Activated T-cell treated with anti-CD3 and anti-CD28 coated beads, Interleukin-2, amount 50 U/mL, for 24 hours (primary cell): ENCODE measurements around the gene BAG1.

ENCODE experiments used
- DNase-seq: peaks from one replicate; pipeline ENCODE4 v3.0.0-alpha.2; 2020
- H3K27ac Mint-ChIP-seq: 2 replicates; pipeline ENCODE4 v1.8.0; 2020; ENCODE audit warnings: mild to moderate bottlenecking, mixed read lengths
- H3K27me3 Mint-ChIP-seq: 2 replicates; pipeline ENCODE4 v1.8.0; 2020; ENCODE audit warnings: mixed read lengths
- H3K36me3 Mint-ChIP-seq: 2 replicates; pipeline ENCODE4 v1.8.0; 2020; ENCODE audit warnings: low read depth, mixed read lengths
- H3K4me1 Mint-ChIP-seq: 2 replicates; pipeline ENCODE4 v1.8.0; 2020; ENCODE audit warnings: low read depth, mixed read lengths
- H3K4me3 Mint-ChIP-seq: 2 replicates; pipeline ENCODE4 v1.8.0; 2020; ENCODE audit warnings: mild to moderate bottlenecking, moderate library complexity, mixed read lengths
- H3K9me3 Mint-ChIP-seq: 2 replicates; pipeline ENCODE4 v1.8.0; 2020; ENCODE audit warnings: mixed read lengths

The BAG1 gene

DNA sequence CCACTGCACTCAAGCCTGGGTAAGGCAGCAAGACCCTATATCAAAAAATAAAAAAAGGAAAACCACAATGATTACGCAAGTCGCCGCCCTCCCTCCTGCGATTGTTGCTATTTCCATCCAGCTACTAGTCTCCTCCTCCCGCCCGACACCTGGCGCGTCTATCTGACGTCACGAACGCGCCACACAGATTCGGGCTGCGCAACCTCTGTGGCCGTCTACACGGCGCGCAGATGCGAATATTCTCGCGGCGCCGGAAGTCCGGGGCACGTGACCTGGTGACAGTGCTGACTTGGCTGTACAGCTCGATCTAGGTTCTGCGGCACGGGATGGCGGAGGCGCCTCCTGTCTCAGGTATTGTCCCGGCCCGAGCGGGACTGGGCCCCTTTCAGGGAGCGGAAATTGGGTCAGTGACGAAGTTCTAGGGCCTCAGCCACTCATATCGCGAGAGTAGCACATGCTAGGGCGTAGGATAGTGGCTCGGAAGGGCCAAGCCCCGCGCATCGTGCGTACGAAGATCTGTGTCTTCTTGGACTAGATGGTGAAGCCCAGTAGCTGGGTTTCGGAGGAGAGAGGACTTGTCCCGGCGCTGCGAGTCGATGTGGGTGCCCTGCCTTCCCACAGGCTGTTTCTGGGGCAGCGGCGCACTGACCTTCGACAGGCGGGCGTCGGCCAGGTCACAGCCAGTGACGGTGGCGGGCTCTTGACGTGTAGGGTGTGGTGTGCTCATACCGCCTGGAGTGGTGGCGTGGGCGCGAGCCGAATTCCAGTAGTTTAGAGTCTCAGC lies 25.9 kb upstream of the BAG1 start, which contains the start of gene NFX1:
Gene NFX1, plus strand, starts transcription at position 270 of the 784 bp plus-strand sequence. Its CDS starts 57 bp downstream, at position 327.
- peak within 1 kb of the TSS; percentile 92 for H3K4me3 Mint-ChIP-seq
- H3K27ac Mint-ChIP-seq, result peak within 1 kb of the TSS; percentile 100
- peak; percentile 99 for DNase-seq
- peaks cover 56% of the 10 kb centered on the region for H3K36me3 Mint-ChIP-seq
- H3K4me1 Mint-ChIP-seq, result peaks cover 64% of the 10 kb centered on the region
- H3K27me3 Mint-ChIP-seq, result no peaks in the 10 kb centered on the region
- H3K9me3 Mint-ChIP-seq, result no peaks in the 10 kb centered on the region

DNA sequence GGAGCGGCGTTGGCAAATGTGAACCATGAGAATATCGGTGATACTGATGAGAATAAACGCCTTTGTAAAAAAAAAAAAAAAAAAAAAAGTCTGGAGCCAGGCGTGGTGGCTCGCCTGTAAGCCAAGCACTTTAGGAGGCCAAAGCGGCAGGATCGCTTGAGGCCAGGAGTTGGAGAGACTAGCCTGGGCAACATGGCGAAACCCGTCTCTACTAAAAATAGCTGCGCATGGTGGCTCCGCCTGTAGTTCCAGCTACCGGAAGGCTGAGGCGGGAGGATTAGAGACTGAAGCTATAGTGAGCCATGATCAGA lies 25.4 kb upstream of the BAG1 start:
- Mint-ChIP-seq H3K36me3 (peaks cover 54% of the 10 kb centered on the region), H3K4me1 (peaks cover 60% of the 10 kb centered on the region)

GRCh38 chr9:33289496-33289895 lies 25.0 kb upstream of the BAG1 start:
- peak overlapping the region; percentile 92 for H3K4me3 Mint-ChIP-seq
- peak overlapping the region; percentile 100 for H3K27ac Mint-ChIP-seq
- peak; percentile 70 for DNase-seq
- H3K9me3 Mint-ChIP-seq, result no peaks in the 10 kb centered on the region
- peaks cover 54% of the 10 kb centered on the region for H3K36me3 Mint-ChIP-seq
- no peaks in the 10 kb centered on the region for H3K27me3 Mint-ChIP-seq
- peaks cover 56% of the 10 kb centered on the region for H3K4me1 Mint-ChIP-seq

More for the DNA sequence above, 25.4 kb upstream of the BAG1 start:
- Mint-ChIP-seq H3K27ac (peak overlapping the region; percentile 100), H3K9me3 (no peaks in the 10 kb centered on the region), H3K4me3 (peak overlapping the region; percentile 92), H3K27me3 (no peaks in the 10 kb centered on the region)
- DNase-seq, result no peak

DNA sequence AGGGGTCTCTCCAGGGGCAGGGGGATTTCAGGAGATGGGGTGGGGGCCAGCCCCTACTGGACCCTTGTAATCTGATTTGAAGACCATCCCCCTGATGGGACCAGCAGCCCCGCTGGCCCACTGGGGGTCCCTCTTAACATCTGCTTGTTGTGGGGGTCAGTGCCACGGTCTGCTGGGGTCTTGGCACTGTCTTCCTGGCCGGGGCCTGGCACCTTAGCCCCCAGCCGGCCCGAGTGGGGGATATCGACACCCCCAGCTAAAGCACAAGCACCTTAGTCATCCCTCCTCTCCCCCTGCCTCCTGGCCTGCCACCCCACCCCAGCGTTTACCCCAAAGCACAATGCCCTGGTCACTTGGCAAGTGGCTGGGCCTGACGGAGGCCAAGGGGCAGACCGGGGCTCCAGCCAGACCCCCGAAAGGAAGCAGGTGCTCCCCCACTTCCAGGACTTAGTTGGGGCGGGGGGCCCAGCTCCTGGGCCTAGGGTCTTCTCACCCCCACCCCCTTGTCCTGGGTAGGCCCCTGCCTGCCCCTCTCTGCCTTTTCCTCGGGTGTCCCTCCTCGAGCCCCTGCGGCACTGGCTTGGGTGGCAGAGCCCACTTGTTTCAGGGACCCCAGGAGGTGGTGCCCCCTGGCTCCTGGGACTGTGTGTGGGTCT lies 24.4 kb upstream of the BAG1 start:
- Mint-ChIP-seq H3K4me3 (peak overlapping the region; percentile 92), H3K27ac (peak overlapping the region; percentile 100), H3K27me3 (no peaks in the 10 kb centered on the region), H3K36me3 (peaks cover 50% of the 10 kb centered on the region), H3K4me1 (peaks cover 51% of the 10 kb centered on the region), H3K9me3 (no peaks in the 10 kb centered on the region)
- DNase-seq, result no peak

GRCh38 chr9:33288235-33288634 lies 23.7 kb upstream of the BAG1 start:
- peak overlapping the region; percentile 100 for H3K27ac Mint-ChIP-seq

DNA sequence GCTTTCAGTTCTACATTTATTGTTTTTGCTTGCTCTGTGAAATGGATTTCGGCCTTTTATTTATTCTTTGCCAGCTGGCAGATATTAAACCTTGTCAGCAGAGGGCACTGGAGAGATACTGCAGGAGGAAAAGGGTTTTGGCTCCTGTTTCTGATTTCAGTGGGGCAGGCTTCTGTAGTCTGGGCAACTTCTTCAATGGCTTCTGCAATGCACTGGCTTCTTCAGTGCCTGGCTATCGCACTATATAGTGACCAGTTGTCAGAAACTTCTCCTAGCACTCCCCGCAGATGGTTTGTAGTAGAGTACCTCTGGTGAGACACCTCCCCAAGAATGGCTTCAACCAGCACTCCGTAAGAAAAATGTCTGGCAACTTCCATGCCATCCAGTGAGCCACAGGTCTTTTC lies 22.6 kb upstream of the BAG1 start:
- no peak overlapping the region for H3K4me3 Mint-ChIP-seq
- peak overlapping the region; percentile 76 for H3K27ac Mint-ChIP-seq
- peak; percentile 46 for DNase-seq
- no peaks in the 10 kb centered on the region for H3K9me3 Mint-ChIP-seq
- H3K4me1 Mint-ChIP-seq, result peaks cover 32% of the 10 kb centered on the region
- H3K27me3 Mint-ChIP-seq, result no peaks in the 10 kb centered on the region
- H3K36me3 Mint-ChIP-seq, result peaks cover 41% of the 10 kb centered on the region

More at GRCh38 chr9:33288235-33288634, 23.7 kb upstream of the BAG1 start:
- Mint-ChIP-seq H3K27me3 (no peaks in the 10 kb centered on the region), H3K9me3 (no peaks in the 10 kb centered on the region), H3K36me3 (peaks cover 42% of the 10 kb centered on the region), H3K4me3 (no peak overlapping the region), H3K4me1 (peaks cover 44% of the 10 kb centered on the region)
- DNase-seq, result no peak

GRCh38 chr9:33285502-33285901 lies 21.0 kb upstream of the BAG1 start:
- H3K36me3 Mint-ChIP-seq, result peaks cover 38% of the 10 kb centered on the region
- no peaks in the 10 kb centered on the region for H3K27me3 Mint-ChIP-seq
- DNase-seq, result no peak
- peaks cover 21% of the 10 kb centered on the region for H3K4me1 Mint-ChIP-seq
- no peak overlapping the region for H3K4me3 Mint-ChIP-seq
- no peaks in the 10 kb centered on the region for H3K9me3 Mint-ChIP-seq
- no peak overlapping the region for H3K27ac Mint-ChIP-seq

DNA sequence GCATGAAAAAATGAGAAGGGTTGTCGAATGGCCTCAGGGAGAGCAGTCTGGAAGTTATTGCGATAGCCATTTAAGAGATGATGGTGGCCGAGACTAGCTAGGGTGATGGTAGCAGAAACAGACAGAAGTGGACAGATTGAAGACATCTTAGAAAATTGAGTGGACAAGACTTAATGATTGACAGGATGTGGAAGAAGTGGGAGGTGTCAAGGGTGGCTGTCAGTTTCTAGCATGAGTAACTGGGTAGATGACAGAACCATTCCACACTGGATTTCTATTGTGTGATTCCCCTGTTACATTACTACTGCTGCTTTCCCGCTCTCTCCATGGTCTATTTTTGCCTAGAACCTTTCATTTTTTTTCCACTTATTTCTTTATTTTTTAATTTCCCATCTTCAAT lies 13.0 kb upstream of the BAG1 start:
- H3K36me3 Mint-ChIP-seq, result peaks cover 86% of the 10 kb centered on the region

DNA sequence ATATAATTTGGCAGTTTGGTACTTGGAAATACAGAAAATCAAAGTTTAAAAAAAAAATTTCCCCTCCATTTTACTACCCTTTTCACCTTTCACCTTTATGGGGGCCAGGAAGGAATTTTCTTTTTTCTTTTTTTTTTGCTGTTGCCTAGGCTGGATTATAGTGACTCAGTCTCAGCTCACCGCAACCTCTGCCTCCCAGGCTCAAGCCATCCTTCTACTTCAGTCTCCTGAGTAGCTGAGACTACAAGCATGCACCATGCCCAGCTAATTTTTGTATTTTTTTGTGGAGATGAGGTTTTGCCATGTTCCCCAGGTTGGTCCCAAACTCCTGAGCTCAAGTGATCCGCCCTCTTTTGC lies 9.4 kb upstream of the BAG1 start:
- Mint-ChIP-seq H3K4me1 (peaks cover 17% of the 10 kb centered on the region), H3K4me3 (no peak overlapping the region), H3K36me3 (peaks cover 88% of the 10 kb centered on the region), H3K9me3 (no peaks in the 10 kb centered on the region), H3K27ac (peak overlapping the region; percentile 65), H3K27me3 (no peaks in the 10 kb centered on the region)
- DNase-seq, result no peak

More for the DNA sequence above, 13.0 kb upstream of the BAG1 start:
- DNase-seq, result no peak
- Mint-ChIP-seq H3K9me3 (no peaks in the 10 kb centered on the region), H3K4me3 (no peak overlapping the region), H3K27me3 (no peaks in the 10 kb centered on the region), H3K4me1 (peaks cover 18% of the 10 kb centered on the region), H3K27ac (peak overlapping the region; percentile 40)

- Mint-ChIP-seq H3K27me3 (no peaks in the 10 kb centered on the region), H3K36me3 (peaks cover 87% of the 10 kb centered on the region), H3K9me3 (no peaks in the 10 kb centered on the region), H3K27ac (peak overlapping the region; percentile 65), H3K4me3 (no peak overlapping the region), H3K4me1 (peaks cover 18% of the 10 kb centered on the region)
- no peak for DNase-seq
Measured at GRCh38 chr9:33273266-33273971, 8.9 kb upstream of the BAG1 start.

GRCh38 chr9:33272061-33272460 lies 7.6 kb upstream of the BAG1 start:
- Mint-ChIP-seq H3K27ac (peak overlapping the region; percentile 47), H3K4me3 (no peak overlapping the region), H3K27me3 (no peaks in the 10 kb centered on the region), H3K9me3 (no peaks in the 10 kb centered on the region), H3K36me3 (peaks cover 86% of the 10 kb centered on the region), H3K4me1 (peaks cover 24% of the 10 kb centered on the region)
- no peak for DNase-seq

- Mint-ChIP-seq H3K36me3 (peaks cover 85% of the 10 kb centered on the region), H3K27me3 (no peaks in the 10 kb centered on the region), H3K9me3 (no peaks in the 10 kb centered on the region), H3K4me3 (no peak overlapping the region), H3K27ac (no peak overlapping the region), H3K4me1 (peaks cover 42% of the 10 kb centered on the region)
- no peak for DNase-seq
Measured at GRCh38 chr9:33270146-33270545, 5.6 kb upstream of the BAG1 start.

- Mint-ChIP-seq H3K27ac (peak overlapping the region; percentile 97), H3K27me3 (no peaks in the 10 kb centered on the region), H3K36me3 (peaks cover 85% of the 10 kb centered on the region), H3K4me3 (peak overlapping the region; percentile 0), H3K9me3 (no peaks in the 10 kb centered on the region), H3K4me1 (peaks cover 46% of the 10 kb centered on the region)
- DNase-seq, result no peak
Measured at GRCh38 chr9:33267151-33267767, 2.8 kb upstream of the BAG1 start.

DNA sequence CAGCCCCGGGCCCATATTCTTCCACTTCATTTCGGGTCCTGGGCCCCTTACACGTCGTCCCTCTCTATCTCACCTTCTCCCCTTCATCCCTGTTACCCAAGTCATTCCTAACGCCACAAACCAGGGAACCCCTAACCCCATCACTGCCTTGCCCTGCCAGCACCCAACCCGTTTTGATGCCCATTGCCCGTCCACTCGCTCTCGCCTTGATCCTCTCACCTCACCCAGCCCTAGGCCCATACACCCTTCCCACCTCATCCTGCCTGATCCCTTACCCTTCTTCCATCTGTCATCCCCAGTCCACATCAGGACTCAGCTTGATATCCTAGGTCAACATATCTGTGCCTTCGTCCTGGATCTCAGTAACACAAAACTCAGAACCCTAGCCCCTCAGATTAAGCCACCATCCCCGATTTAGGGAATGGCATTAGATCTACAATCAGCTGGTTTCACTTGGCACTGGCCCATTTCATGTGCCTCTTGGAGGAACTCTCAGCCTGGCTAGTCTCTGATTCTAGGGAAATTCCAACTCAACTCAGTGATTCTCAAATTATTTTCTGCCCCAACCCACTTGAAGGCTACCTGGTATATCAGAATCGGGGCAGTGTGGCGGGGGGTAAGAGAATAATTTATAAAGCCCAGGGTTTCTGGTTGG lies 830 bp upstream of the BAG1 start:
- no peak for DNase-seq
- Mint-ChIP-seq H3K27me3 (no peaks in the 10 kb centered on the region), H3K36me3 (peaks cover 84% of the 10 kb centered on the region), H3K4me3 (peak overlapping the region; percentile 91), H3K4me1 (peaks cover 57% of the 10 kb centered on the region), H3K9me3 (no peaks in the 10 kb centered on the region), H3K27ac (peak overlapping the region; percentile 97)
